HUES48 (cell line): ENCODE results near the gene BYSL.

Experiments used
- H3K27ac ChIP-seq: one replicate; pipeline ENCODE4 v1.7.0; 2013; ENCODE audit warnings: low read depth, low read length, inconsistent platforms
- H3K27me3 ChIP-seq: 2 replicates; pipeline ENCODE4 v1.6.1; 2013; ENCODE audit warnings: mild to moderate bottlenecking, low read length; ENCODE audit not compliant: control insufficient read depth, insufficient read depth
- H3K36me3 ChIP-seq: 2 replicates; pipeline ENCODE4 v1.6.1; 2013; ENCODE audit warnings: low read length; ENCODE audit not compliant: control insufficient read depth, insufficient read depth
- H3K4me1 ChIP-seq: 2 replicates; pipeline ENCODE4 v1.6.1; 2013; ENCODE audit warnings: mild to moderate bottlenecking, low read length; ENCODE audit not compliant: control insufficient read depth, insufficient read depth
- H3K4me3 ChIP-seq: 2 replicates; pipeline ENCODE4 v1.5.1; 2013; ENCODE audit warnings: mild to moderate bottlenecking, low read depth, low read length
- H3K9ac ChIP-seq: 2 replicates; pipeline ENCODE4 v1.6.1; 2013; ENCODE audit warnings: mild to moderate bottlenecking, low read depth, low read length, moderate library complexity
- H3K9me3 ChIP-seq: 2 replicates; pipeline ENCODE4 v1.6.1; 2013; ENCODE audit warnings: low read length; ENCODE audit not compliant: control insufficient read depth, insufficient read depth

Gene BYSL

GRCh38 chr6:41920921-41921711, at the start of gene BYSL, which contains the start of gene MED20:
Gene BYSL, plus strand, starts transcription at chr6:41921499. Its CDS starts 64 bp downstream, at chr6:41921563.
Gene MED20, minus strand, starts transcription at chr6:41921139. Its CDS starts 121 bp downstream, at chr6:41921018.
- peak within 1 kb of the TSS; percentile 100 for H3K27ac ChIP-seq
- peak within 1 kb of the TSS; percentile 98 for H3K9ac ChIP-seq
- no peaks in the 10 kb centered on the region for H3K9me3 ChIP-seq
- H3K27me3 ChIP-seq: no peaks in the 10 kb centered on the region
- peaks cover 35% of the 10 kb centered on the region for H3K36me3 ChIP-seq
- peak within 1 kb of the TSS; percentile 98 for H3K4me3 ChIP-seq
- H3K4me1 ChIP-seq: peaks cover 8% of the 10 kb centered on the region

GRCh38 chr6:41871691-41872090, 49.6 kb upstream of the BYSL start:
- H3K9me3 ChIP-seq: no peaks in the 10 kb centered on the region
- H3K4me3 ChIP-seq: no peak overlapping the region
- peaks cover 16% of the 10 kb centered on the region for H3K36me3 ChIP-seq
- H3K4me1 ChIP-seq: no peaks in the 10 kb centered on the region
- no peak overlapping the region for H3K27ac ChIP-seq
- H3K27me3 ChIP-seq: no peaks in the 10 kb centered on the region
- no peak overlapping the region for H3K9ac ChIP-seq

- H3K4me3 ChIP-seq: no peak overlapping the region
- H3K27ac ChIP-seq: no peak overlapping the region
- peaks cover 12% of the 10 kb centered on the region for H3K36me3 ChIP-seq
- no peak overlapping the region for H3K9ac ChIP-seq
- no peaks in the 10 kb centered on the region for H3K27me3 ChIP-seq
- H3K9me3 ChIP-seq: no peaks in the 10 kb centered on the region
- peaks cover 3% of the 10 kb centered on the region; the same call in 1 of the 2 replicates for H3K4me1 ChIP-seq
Observed at GRCh38 chr6:41872147-41872546, 49.2 kb upstream of the BYSL start.

- Histone ChIP-seq H3K36me3 (peaks cover 8% of the 10 kb centered on the region), H3K27me3 (no peaks in the 10 kb centered on the region), H3K27ac (no peak overlapping the region), H3K4me1 (peaks cover 9% of the 10 kb centered on the region; the same call in 1 of the 2 replicates), H3K4me3 (no peak overlapping the region), H3K9ac (no peak overlapping the region), H3K9me3 (no peaks in the 10 kb centered on the region)
Observed at GRCh38 chr6:41874741-41875140, 46.6 kb upstream of the BYSL start.

- Histone ChIP-seq H3K9me3 (no peaks in the 10 kb centered on the region), H3K9ac (no peak overlapping the region), H3K27me3 (no peaks in the 10 kb centered on the region), H3K36me3 (no peaks in the 10 kb centered on the region), H3K4me1 (peaks cover 9% of the 10 kb centered on the region; the same call in 1 of the 2 replicates), H3K4me3 (no peak overlapping the region), H3K27ac (no peak overlapping the region)
Observed at GRCh38 chr6:41877051-41877680, 44.1 kb upstream of the BYSL start.

- Histone ChIP-seq H3K27ac (no peak overlapping the region), H3K4me3 (no peak overlapping the region), H3K9ac (peak overlapping the region; percentile 21; the same call in 1 of the 2 replicates), H3K4me1 (peaks cover 9% of the 10 kb centered on the region; the same call in 1 of the 2 replicates), H3K36me3 (no peaks in the 10 kb centered on the region), H3K27me3 (no peaks in the 10 kb centered on the region), H3K9me3 (no peaks in the 10 kb centered on the region)
Observed at GRCh38 chr6:41878246-41878645, 43.1 kb upstream of the BYSL start.

GRCh38 chr6:41878961-41879405, 42.3 kb upstream of the BYSL start:
- Histone ChIP-seq H3K27ac (no peak overlapping the region), H3K27me3 (no peaks in the 10 kb centered on the region), H3K4me3 (no peak overlapping the region), H3K9me3 (no peaks in the 10 kb centered on the region), H3K9ac (peak overlapping the region; percentile 21; the same call in 1 of the 2 replicates), H3K4me1 (peaks cover 9% of the 10 kb centered on the region; the same call in 1 of the 2 replicates), H3K36me3 (0 out of 2 replicates have a peak, but pooled peaks cover 2% of the 10 kb centered on the region)

GRCh38 chr6:41881506-41881905, 39.8 kb upstream of the BYSL start:
- Histone ChIP-seq H3K27ac (no peak overlapping the region), H3K4me3 (no peak overlapping the region), H3K27me3 (no peaks in the 10 kb centered on the region), H3K9ac (no peak overlapping the region), H3K4me1 (peaks cover 9% of the 10 kb centered on the region; the same call in 1 of the 2 replicates), H3K9me3 (no peaks in the 10 kb centered on the region), H3K36me3 (peaks cover 6% of the 10 kb centered on the region; the same call in 1 of the 2 replicates)

GRCh38 chr6:41884957-41885356, 36.3 kb upstream of the BYSL start:
- Histone ChIP-seq H3K27ac (no peak overlapping the region), H3K9ac (no peak overlapping the region), H3K4me1 (peaks cover 11% of the 10 kb centered on the region; the same call in 1 of the 2 replicates), H3K9me3 (no peaks in the 10 kb centered on the region), H3K4me3 (no peak overlapping the region), H3K27me3 (no peaks in the 10 kb centered on the region), H3K36me3 (peaks cover 6% of the 10 kb centered on the region; the same call in 1 of the 2 replicates)

- no peak overlapping the region for H3K9ac ChIP-seq
Observed at GRCh38 chr6:41885930-41886329, 35.4 kb upstream of the BYSL start.

More at GRCh38 chr6:41885930-41886329, 35.4 kb upstream of the BYSL start:
- Histone ChIP-seq H3K9me3 (no peaks in the 10 kb centered on the region), H3K36me3 (peaks cover 10% of the 10 kb centered on the region; the same call in 1 of the 2 replicates), H3K27ac (no peak overlapping the region), H3K4me3 (no peak overlapping the region), H3K27me3 (no peaks in the 10 kb centered on the region), H3K4me1 (peaks cover 11% of the 10 kb centered on the region; the same call in 1 of the 2 replicates)
